Measurements from ENCODE around the gene PRR5. TPM values are rescaled to one million over a fixed set of nuclear protein-coding genes. Genes with fewer than 3 reads are reported as not detected.

PRR5 gene
- total RNA-seq, 1 donor from 2014 or later: 9.6 TPM

- Histone ChIP-seq H3K4me3 (no peak overlapping the region), H3K27ac (no peak overlapping the region), H3K9me3 (no peaks in the 10 kb centered on the region), H3K27me3 (ENCODE audit: low read depth) (no peaks in the 10 kb centered on the region), H3K36me3 (no peaks in the 10 kb centered on the region), H3K4me1 (peaks cover 24% of the 10 kb centered on the region)
- intact Hi-C loops (cut with DNase I): no loop called here
- no peak for TF ChIP-seq CTCF (IDR thresholded peaks at IDR 0.05)
- ATAC-seq (no peak), DNase-seq (no peak)
These were observed 5.2 kb downstream of the PRR5 start for GRCh38 chr22:44707178-44707577.

GRCh38 chr22:44707752-44708151 lies 5.7 kb downstream of the PRR5 start:
- DNase-seq: no peak
- Histone ChIP-seq H3K27ac (no peak overlapping the region), H3K4me3 (no peak overlapping the region), H3K4me1 (peaks cover 20% of the 10 kb centered on the region), H3K36me3 (no peaks in the 10 kb centered on the region), H3K27me3 (ENCODE audit: low read depth) (no peaks in the 10 kb centered on the region), H3K9me3 (no peaks in the 10 kb centered on the region)
- TF ChIP-seq CTCF (IDR thresholded peaks at IDR 0.05): no peak
- intact Hi-C loops (cut with DNase I): no loop called here
- no peak for ATAC-seq

- peak; percentile 29 to 38 for ATAC-seq
- intact Hi-C loops (cut with DNase I): no loop called here
- H3K4me1 ChIP-seq: peaks cover 10% of the 10 kb centered on the region
- H3K36me3 ChIP-seq: no peaks in the 10 kb centered on the region
- no peak for TF ChIP-seq CTCF (IDR thresholded peaks at IDR 0.05)
- no peak overlapping the region for H3K4me3 ChIP-seq
- no peak for DNase-seq
- no peaks in the 10 kb centered on the region for H3K9me3 ChIP-seq
- H3K27me3 ChIP-seq (ENCODE audit: low read depth): no peaks in the 10 kb centered on the region
- H3K27ac ChIP-seq: no peak overlapping the region
These were observed 7.9 kb downstream of the PRR5 start for GRCh38 chr22:44709881-44710392.

GRCh38 chr22:44710474-44711240 lies 8.7 kb downstream of the PRR5 start:
- Histone ChIP-seq H3K9me3 (no peaks in the 10 kb centered on the region), H3K27me3 (ENCODE audit: low read depth) (no peaks in the 10 kb centered on the region), H3K27ac (no peak overlapping the region), H3K4me3 (no peak overlapping the region), H3K36me3 (peaks cover under 1% of the 10 kb centered on the region), H3K4me1 (peaks cover 10% of the 10 kb centered on the region)
- intact Hi-C loops (cut with DNase I): no loop called here
- DNase-seq: no peak
- no peak for TF ChIP-seq CTCF (IDR thresholded peaks at IDR 0.05)
- ATAC-seq: peak; percentile 13 to 36

- ATAC-seq: no peak
- H3K36me3 ChIP-seq: peaks cover 6% of the 10 kb centered on the region
- H3K9me3 ChIP-seq: no peaks in the 10 kb centered on the region
- DNase-seq: no peak
- no peaks in the 10 kb centered on the region for H3K27me3 ChIP-seq (ENCODE audit: low read depth)
- H3K27ac ChIP-seq: peak overlapping the region; percentile 21
- peaks cover 10% of the 10 kb centered on the region for H3K4me1 ChIP-seq
- intact Hi-C loops (cut with DNase I): no loop called here
- TF ChIP-seq CTCF (IDR thresholded peaks at IDR 0.05): no peak
- no peak overlapping the region for H3K4me3 ChIP-seq
These were observed 9.2 kb downstream of the PRR5 start for GRCh38 chr22:44711241-44711560.

All from lower lobe of right lung (tissue), 2 donors.